ENCODE results near the gene IRF2BP2.

IRF2BP2 gene

DNA sequence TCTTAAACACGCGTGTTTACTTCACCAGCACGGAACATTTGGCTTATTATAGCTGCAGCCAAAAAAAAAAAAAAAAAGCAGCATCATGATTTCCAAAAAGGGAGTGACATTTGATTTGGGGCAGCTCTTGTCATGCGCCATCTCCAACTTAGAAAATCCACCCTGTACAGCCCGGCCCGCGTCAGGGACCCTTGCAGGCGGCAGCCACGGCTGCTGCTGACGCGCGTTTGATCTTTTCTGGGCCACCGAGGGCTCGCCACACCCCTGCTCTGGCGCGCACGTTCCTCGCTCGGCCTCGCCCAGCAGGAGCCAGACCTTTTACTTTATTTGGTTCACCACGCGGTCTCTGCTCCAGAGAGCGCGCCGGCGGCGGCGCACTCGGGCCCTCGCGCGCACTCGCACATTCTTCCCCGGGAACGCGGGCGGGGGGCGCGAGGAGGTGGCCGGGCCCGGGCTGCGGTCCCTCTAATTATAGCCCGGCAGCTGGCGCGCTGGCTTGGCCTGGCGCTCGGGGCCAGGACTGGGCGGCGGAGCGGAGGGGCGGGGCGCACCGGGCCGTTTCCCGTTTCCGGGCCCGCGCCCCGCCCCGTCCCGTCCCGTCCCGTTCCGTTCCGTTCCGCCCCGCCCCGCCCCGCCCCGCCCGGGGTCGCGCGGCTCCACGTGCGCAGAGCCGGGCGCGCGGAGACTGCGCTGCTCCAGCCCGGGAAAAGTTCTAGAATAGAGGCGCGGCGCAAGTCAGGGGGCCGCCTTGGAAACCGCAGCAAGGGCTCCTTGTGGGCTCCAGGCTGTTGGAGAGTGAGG, 10.2 kb downstream of the IRF2BP2 start (continued):
- TF ChIP-seq, protein P1, sequence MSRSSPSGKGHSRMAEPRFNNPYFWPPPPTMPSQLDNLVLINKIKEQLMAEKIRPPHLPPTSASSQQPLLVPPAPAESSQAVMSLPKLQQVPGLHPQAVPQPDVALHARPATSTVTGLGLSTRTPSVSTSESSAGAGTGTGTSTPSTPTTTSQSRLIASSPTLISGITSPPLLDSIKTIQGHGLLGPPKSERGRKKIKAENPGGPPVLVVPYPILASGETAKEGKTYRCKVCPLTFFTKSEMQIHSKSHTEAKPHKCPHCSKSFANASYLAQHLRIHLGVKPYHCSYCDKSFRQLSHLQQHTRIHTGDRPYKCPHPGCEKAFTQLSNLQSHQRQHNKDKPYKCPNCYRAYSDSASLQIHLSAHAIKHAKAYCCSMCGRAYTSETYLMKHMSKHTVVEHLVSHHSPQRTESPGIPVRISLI (tag by site-specific recombination; IDR thresholded peaks at IDR 0.05): peak; percentile 73
- TF ChIP-seq ZXDB (tag by site-specific recombination; IDR thresholded peaks at IDR 0.05): peak; percentile 63; the same call in 1 of the 2 replicates
- TF ChIP-seq ZNF837 (tag by site-specific recombination; IDR thresholded peaks at IDR 0.05): no peak
- TF ChIP-seq ZNF670 (tag by site-specific recombination; IDR thresholded peaks at IDR 0.05; ENCODE audit: low read depth): no peak
- no peak for TF ChIP-seq ZNF560 (tag by site-specific recombination; IDR thresholded peaks at IDR 0.05; ENCODE audit: borderline replicate concordance)
- TF ChIP-seq KLF10 (tag by site-specific recombination; IDR thresholded peaks at IDR 0.05): peak; percentile 93
- TF ChIP-seq ZNF23 (tag by site-specific recombination; IDR thresholded peaks at IDR 0.05; ENCODE audit: borderline replicate concordance): no peak
- no peak for TF ChIP-seq ZNF391 (tag by site-specific recombination; IDR thresholded peaks at IDR 0.05; ENCODE audit: borderline replicate concordance, low read depth)
- TF ChIP-seq, protein P2, sequence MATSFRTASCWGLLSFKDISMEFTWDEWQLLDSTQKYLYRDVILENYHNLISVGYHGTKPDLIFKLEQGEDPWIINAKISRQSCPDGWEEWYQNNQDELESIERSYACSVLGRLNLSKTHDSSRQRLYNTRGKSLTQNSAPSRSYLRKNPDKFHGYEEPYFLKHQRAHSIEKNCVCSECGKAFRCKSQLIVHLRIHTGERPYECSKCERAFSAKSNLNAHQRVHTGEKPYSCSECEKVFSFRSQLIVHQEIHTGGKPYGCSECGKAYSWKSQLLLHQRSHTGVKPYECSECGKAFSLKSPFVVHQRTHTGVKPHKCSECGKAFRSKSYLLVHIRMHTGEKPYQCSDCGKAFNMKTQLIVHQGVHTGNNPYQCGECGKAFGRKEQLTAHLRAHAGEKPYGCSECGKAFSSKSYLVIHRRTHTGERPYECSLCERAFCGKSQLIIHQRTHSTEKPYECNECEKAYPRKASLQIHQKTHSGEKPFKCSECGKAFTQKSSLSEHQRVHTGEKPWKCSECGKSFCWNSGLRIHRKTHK (tag by site-specific recombination; IDR thresholded peaks at IDR 0.05): no peak
- TF ChIP-seq, protein P3, sequence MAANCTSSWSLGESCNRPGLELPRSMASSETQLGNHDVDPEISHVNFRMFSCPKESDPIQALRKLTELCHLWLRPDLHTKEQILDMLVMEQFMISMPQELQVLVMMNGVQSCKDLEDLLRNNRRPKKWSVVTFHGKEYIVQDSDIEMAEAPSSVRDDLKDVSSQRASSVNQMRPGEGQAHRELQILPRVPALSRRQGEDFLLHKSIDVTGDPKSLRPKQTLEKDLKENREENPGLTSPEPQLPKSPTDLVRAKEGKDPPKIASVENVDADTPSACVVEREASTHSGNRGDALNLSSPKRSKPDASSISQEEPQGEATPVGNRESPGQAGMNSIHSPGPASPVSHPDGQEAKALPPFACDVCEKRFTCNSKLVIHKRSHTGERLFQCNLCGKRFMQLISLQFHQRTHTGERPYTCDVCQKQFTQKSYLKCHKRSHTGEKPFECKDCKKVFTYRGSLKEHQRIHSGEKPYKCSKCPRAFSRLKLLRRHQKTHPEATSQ (tag by site-specific recombination; IDR thresholded peaks at IDR 0.05): peak; percentile 82; the same call in 1 of the 2 replicates
- TF ChIP-seq TCF7L2 (IDR thresholded peaks at IDR 0.05; ENCODE audit: borderline replicate concordance, low read depth, low read length): peak; percentile 97
- no peak for TF ChIP-seq ZFP3 (tag by site-specific recombination; IDR thresholded peaks at IDR 0.05; ENCODE audit: low read depth)
- peak; percentile 66 for TF ChIP-seq GLIS1 (tag by site-specific recombination; IDR thresholded peaks at IDR 0.05)
- no peak for TF ChIP-seq ZNF404 (tag by site-specific recombination; IDR thresholded peaks at IDR 0.05)
- no peak for TF ChIP-seq ZNF169 (tag by site-specific recombination; IDR thresholded peaks at IDR 0.05)
- no peak; the same call in none of the 2 replicates for TF ChIP-seq ZSCAN30 (tag by site-specific recombination; IDR thresholded peaks at IDR 0.05)
- TF ChIP-seq, protein P4, sequence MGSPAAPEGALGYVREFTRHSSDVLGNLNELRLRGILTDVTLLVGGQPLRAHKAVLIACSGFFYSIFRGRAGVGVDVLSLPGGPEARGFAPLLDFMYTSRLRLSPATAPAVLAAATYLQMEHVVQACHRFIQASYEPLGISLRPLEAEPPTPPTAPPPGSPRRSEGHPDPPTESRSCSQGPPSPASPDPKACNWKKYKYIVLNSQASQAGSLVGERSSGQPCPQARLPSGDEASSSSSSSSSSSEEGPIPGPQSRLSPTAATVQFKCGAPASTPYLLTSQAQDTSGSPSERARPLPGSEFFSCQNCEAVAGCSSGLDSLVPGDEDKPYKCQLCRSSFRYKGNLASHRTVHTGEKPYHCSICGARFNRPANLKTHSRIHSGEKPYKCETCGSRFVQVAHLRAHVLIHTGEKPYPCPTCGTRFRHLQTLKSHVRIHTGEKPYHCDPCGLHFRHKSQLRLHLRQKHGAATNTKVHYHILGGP (tag by site-specific recombination; IDR thresholded peaks at IDR 0.05): no peak
- no peak for TF ChIP-seq SCRT2 (tag by site-specific recombination; IDR thresholded peaks at IDR 0.05)
- TF ChIP-seq ZNF510 (tag by site-specific recombination; IDR thresholded peaks at IDR 0.05; ENCODE audit: insufficient replicate concordance): no peak
- no peak for TF ChIP-seq ZNF214 (tag by site-specific recombination; IDR thresholded peaks at IDR 0.05; ENCODE audit: borderline replicate concordance)
- TF ChIP-seq ZSCAN23 (tag by site-specific recombination; IDR thresholded peaks at IDR 0.05): 0 out of 2 replicates have a peak, but pooled peaks have one; percentile 23
- TF ChIP-seq REPIN1 (tag by site-specific recombination; IDR thresholded peaks at IDR 0.05; ENCODE audit: low read depth): no peak
- no peak for TF ChIP-seq ZNF394 (tag by site-specific recombination; IDR thresholded peaks at IDR 0.05; ENCODE audit: borderline replicate concordance)
- TF ChIP-seq, protein P5, sequence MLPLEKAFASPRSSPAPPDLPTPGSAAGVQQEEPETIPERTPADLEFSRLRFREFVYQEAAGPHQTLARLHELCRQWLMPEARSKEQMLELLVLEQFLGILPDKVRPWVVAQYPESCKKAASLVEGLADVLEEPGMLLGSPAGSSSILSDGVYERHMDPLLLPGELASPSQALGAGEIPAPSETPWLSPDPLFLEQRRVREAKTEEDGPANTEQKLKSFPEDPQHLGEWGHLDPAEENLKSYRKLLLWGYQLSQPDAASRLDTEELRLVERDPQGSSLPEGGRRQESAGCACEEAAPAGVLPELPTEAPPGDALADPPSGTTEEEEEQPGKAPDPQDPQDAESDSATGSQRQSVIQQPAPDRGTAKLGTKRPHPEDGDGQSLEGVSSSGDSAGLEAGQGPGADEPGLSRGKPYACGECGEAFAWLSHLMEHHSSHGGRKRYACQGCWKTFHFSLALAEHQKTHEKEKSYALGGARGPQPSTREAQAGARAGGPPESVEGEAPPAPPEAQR (tag by site-specific recombination; IDR thresholded peaks at IDR 0.05): no peak; the same call in 1 of the 2 replicates
- TF ChIP-seq ZNF112 (tag by site-specific recombination; IDR thresholded peaks at IDR 0.05): no peak
- no peak for TF ChIP-seq ZNF548 (tag by site-specific recombination; IDR thresholded peaks at IDR 0.05)
- TF ChIP-seq ZNF416 (tag by site-specific recombination; IDR thresholded peaks at IDR 0.05): no peak
- peak; percentile 93 for TF ChIP-seq IKZF3 (tag by site-specific recombination; IDR thresholded peaks at IDR 0.05)
- TF ChIP-seq ZNF571 (tag by site-specific recombination; IDR thresholded peaks at IDR 0.05): no peak
- TF ChIP-seq, protein P6, sequence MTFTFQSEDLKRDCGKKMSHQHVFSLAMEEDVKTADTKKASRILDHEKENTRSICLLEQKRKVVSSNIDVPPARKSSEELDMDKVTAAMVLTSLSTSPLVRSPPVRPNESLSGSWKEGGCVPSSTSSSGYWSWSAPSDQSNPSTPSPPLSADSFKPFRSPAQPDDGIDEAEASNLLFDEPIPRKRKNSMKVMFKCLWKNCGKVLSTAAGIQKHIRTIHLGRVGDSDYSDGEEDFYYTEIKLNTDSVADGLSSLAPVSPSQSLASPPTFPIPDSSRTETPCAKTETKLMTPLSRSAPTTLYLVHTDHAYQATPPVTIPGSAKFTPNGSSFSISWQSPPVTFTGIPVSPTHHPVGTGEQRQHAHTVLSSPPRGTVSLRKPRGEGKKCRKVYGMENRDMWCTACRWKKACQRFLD (tag by site-specific recombination; IDR thresholded peaks at IDR 0.05): no peak
- no peak for TF ChIP-seq ZNF114 (tag by site-specific recombination; IDR thresholded peaks at IDR 0.05)

All from HEK293 (cell line).